HG03342 (cell line): ENCODE data around the gene DNAH9.

Experiments used
- ATAC-seq: cut with Tn5 transposase; IDR thresholded peaks from one replicate; pipeline ENCODE4 v1.9.1; 2021; ENCODE audit warnings: mild to moderate bottlenecking, moderate library complexity; ENCODE audit not compliant: unreplicated experiment

The DNAH9 gene

DNA sequence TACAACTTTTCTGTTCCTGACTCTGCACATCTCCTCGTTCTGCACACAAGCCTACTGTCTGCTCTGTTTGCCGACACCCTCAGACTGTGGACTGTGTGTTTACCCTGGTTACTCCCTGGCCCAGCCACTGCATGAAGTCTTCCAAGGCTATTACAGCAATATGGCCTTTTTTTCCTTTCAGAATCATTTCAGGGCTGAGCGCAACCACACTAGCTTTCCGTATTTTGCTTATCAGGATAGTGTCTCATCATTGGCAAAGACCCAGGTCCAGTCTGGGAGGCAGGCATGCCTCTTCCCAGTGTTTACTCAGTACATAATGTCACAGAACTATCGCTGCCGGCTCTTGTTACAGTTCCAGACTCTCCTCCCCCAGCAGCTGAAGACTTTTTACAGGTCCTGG, 10.1 kb downstream of the DNAH9 start:
- ATAC-seq = no peak

DNA sequence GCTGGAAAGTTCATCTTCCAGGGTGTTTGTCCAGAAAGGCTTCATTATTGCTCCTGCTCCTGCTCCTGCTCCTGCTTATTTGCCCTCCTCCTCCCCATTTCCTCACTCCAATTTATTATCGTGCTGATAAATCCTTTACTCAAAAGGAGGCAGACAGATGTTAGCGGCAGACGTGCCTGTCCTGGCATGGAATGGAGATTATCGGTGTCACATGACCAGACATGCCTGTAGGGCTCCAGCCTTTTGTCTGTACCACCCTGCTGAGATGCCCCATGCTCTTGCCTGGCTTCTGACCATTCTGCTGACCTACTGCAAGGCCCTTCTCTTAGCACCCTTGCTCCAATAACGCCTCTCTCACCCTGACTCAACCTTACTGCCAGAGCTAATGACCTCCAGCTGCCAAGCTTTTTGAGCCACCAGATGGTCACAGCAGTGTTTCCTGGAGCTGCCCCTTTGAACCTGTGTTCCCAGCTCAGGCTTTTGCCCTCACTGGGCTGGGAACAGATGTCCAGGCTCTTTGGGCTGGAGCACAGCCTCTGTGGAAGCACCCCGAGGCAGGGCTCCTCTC, 12.8 kb downstream of the DNAH9 start:
- no peak for ATAC-seq

DNA sequence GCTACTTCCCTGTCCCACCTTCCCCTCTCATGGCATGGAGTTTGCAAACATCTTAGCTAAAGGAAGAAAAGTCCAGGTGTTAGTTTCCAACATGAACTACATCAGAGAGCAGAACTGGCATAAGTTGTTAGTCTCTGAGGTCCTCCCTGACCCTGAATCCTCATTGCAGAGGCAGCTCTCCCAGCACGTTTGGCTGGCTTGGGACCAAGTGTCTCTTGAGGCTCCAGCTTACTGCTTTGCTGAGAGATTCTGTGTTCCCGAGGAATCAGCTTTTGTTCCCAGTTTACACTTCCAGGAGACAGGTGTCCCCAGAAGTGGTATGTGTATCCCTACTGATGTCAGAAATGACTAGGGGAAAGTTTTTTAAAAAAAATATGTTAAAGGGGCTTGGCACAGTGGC, 14.7 kb downstream of the DNAH9 start:
- ATAC-seq = no peak

DNA sequence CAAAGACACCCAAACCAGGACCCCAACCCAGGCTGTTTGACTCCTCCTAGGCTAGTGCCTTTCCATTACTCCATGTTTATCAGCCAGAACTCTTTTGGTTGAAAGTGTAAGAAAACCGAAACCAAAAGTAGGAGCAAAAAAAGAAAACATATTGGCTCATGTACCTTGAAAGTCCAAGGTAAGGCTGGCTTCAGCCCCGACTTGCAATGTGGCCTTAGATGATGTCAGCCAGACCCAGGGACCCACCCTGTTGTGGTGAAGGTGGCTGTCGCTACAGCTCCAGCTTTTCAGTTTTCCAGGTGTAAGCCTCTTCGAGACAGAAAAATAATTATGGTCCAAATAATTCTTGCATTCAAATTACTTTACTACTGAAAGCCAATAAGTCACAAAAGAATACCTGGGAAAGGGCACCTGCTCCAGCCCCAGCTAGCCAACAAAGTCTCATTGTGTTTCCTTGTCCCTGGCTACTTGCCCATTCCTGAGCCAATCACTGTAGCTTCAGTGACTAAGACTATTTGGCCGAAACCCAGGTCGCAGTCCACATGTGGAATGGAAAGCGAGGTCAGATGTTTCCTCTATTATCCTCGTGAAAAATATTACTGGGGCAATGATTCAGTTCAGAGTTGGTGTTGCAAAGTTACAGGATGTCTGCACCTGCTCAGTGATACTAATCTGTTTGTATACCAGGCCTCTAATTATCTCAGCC, 20.7 kb downstream of the DNAH9 start:
- ATAC-seq = no peak

DNA sequence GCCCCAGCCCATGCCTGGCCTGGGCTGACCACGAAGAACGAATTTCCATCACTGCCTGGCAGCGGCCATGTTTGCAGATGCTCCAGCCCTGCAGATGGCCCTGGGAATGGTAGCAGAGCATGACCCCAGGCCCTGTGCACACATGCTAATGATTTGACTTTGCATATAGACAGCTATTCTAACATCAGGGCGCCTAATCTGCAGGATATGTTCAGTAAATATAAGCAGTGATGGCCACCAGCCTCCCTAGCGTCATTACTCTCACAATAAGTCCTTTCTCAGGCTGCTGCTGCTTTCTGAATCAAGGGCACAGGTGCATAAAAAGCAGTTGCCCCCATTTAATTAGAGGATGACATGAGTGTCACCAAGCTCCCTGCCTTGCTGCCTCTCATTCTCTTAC, 24.2 kb downstream of the DNAH9 start:
- ATAC-seq = no peak

DNA sequence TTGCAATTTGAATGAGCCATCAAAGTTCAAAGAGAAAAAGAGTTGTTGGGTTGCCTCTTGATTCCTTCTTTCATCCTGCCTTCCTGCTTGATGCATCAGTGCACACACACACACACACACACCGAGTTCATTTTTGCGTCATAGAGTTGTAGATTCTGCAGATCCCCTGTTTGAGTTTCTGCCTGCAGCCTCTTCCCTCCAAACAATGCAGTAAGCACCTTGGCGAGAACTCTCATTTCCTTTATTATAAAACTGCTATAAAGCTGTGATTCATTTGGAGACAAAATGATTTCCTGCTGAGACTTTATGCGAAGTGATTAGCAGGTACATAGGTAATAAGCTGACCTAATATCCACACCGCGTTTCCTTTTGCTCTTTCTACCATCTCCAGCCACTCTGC, 26.7 kb downstream of the DNAH9 start:
- no peak for ATAC-seq

DNA sequence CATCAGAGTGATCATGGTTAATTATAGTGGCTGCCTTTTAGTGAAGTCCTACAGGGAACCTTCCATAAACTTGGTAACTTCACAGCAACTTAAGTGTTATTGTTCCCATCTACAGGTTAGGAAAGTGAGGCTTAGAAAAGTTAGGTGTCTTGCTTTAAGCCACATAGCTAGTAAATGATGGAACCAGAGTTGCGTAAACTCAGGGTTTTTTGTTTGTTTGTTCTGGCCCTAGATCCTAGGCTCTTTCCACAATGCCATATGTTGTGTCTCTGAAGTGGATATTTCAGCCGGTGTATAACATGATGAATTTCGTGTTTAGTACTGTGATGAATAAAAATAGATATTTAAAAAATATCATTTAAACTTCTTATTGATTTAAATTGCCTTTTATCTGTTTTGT, 27.6 kb downstream of the DNAH9 start:
- no peak for ATAC-seq

DNA sequence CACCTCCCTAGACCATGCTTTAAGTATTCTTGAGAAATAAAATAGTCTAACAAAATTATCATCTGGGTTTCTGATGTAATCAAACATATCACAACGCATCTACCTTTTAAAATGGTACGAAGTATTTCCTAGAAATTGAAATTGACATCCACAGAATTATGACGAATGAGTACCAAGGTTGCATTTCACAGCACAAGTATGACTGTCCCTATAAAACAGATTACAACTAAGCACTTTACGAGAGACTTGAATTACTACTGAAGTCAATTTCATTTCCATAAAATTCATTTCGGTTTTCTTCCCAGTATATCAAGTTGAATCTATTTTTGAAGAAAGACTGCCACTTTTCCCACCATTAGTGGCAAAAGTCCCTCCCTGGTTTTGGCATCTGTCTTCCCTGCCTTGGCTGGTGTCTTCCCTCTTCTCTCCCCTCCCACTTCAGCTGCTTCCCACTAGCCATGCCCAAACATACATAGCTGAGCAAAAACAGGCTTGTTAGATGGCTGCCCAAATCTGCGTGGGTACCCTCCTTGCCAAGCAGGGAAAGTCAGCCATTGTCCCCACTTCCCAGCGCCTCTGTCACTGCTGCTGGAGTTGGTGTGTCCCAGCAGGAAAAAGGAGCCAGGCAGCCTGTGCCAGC, 29.2 kb downstream of the DNAH9 start:
- no peak for ATAC-seq

DNA sequence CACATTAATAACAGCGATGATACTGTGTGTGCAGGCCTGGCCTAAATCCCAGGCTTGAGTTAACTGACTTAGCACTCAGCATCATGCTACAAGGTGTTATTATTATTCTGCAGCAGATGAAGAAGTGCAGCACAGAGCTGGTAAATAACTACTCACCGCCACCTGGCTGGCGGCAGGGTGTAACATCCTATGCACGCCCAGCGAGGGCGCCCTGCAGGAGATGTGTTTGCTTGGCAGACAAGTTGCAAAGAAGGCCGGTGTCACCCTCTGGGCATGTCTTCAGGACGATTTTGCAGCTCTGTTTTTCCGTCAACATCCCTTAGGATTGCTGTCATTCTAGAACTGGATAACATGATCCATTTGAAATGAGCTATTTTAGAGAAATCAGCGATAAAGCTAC, 30.1 kb downstream of the DNAH9 start:
- ATAC-seq = no peak

DNA sequence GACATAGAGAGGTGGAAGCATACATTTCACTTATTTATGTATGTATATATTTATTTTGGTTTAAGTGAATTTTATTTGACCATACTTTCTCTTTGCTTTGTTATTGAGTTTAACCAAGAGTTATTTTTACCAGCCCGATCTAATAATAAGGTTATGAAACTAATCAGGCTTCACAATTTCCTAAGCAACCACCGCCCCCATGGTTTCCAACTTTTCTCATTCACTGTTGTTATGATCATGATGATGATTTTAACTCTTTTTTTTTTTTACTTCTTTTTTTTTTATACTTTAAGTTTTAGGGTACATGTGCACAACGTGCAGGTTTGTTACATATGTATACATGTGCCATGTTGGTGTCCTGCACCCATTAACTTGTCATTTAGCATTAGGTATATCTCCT, 30.6 kb downstream of the DNAH9 start:
- ATAC-seq = no peak

DNA sequence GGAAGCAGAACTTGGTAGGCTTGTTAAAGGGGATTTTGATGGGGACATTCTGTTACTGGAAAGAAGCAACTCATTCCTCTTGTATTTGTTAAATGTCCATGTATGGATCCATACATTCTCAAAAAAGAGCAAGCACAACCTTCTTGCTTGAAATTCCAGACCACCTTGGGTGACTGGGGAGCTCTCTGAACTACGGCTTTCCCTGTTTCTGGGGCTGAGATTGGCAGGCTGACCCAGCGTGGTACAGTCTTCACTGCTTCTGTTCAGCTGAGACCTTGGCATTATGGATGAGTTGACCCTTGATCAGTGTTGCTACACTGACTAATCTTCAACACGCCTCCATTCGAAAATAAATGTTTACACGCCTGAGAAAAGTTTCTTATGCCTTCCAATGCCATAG, 38.5 kb downstream of the DNAH9 start:
- ATAC-seq = no peak

DNA sequence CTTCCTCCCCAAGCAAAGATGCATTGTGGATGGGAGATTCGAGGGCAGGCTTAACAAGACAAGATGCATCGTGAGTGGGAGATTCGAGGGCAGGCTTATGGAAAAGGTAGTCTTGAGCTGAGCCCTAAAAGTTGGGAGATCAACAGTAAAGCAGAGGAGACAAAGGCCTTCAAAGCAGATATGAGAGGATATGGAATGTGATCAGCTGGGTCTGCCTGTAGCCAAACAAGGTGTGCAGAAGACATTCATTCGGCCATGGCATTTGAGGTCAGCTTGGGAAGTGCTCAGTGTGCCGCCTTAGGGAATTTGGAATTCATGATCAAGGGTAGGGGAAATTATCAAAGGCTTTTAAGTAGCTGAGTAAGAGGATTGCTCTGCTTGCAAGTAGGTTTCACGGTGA, 39.5 kb downstream of the DNAH9 start:
- ATAC-seq = no peak

DNA sequence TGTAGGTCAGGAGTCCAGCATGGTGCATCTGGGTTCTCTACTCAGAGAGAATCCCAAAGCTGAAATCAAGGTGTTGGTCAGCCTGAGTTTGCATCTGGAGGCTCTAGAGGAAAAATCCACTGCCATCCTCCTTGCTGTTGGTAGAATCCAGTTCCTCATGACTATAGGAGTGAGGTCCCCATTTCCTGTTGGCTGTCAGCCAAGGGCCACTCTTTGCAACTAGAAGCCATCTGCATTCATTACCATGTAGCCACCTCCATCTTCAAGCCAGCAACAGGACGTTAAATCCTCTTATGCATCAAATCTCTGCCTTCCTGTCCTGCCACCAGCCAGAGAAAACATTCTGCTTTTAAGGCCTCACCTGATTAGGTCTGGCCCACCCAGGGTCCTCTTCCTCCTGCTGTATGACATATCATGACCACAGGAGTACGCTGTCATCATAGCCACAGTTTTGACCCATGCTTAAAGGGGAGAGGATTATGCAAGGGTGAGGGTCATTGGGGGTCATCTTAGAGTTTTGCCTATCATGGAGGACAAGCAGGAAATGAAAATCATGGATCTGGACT, 40.5 kb downstream of the DNAH9 start:
- no peak for ATAC-seq

DNA sequence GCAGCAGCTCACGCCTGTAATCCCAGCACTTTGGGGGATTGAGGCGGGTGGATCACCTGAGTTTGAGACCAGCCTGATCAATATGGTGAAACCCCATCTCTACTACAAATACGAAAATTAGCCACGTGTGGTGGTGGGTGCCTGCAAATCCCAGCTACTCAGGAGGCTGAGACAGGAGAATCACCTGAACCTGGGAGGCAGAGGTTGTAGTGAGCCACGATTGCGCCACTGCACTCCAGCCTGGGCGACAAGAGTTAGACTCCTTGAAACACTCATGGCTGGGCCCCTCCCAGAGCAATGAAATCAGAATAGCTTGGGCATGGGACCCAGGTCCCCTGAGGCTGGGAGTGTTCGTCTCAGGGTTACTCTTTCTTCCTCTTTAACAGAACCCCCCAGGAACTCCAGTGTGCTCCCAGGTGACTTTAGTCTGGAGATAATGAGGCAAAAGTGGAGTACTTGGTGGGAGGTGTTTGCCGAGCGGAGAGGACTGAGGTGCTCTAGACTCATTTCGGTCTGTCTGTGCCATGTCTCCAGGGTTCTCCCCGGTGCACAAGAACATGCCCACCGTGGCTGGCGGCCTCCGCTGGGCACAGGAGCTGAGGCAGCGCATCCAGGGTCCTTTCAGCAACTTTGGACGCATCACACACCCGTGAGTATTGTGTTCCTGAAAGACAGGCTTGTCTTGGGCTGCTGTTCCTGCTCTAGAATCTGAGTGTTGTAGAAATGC, 41.6 kb downstream of the DNAH9 start:
- ATAC-seq = no peak

DNA sequence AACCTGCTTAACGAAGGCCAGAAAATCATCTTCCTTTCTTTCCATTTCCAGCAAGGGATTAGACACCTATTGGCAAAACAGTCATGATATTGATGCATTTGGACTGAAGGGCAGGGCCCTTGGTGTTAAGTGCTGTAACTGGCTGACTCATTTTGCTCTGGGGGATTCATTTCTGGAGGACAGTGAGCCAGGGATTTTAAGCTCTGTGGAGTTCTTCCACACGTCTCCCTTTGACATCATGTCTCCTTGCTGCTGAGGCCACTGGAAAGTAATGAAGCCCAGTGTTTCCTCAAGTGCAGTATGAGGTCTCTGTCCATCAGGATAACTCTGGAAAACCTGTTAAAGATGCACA, 42.2 kb downstream of the DNAH9 start:
- ATAC-seq = no peak

DNA sequence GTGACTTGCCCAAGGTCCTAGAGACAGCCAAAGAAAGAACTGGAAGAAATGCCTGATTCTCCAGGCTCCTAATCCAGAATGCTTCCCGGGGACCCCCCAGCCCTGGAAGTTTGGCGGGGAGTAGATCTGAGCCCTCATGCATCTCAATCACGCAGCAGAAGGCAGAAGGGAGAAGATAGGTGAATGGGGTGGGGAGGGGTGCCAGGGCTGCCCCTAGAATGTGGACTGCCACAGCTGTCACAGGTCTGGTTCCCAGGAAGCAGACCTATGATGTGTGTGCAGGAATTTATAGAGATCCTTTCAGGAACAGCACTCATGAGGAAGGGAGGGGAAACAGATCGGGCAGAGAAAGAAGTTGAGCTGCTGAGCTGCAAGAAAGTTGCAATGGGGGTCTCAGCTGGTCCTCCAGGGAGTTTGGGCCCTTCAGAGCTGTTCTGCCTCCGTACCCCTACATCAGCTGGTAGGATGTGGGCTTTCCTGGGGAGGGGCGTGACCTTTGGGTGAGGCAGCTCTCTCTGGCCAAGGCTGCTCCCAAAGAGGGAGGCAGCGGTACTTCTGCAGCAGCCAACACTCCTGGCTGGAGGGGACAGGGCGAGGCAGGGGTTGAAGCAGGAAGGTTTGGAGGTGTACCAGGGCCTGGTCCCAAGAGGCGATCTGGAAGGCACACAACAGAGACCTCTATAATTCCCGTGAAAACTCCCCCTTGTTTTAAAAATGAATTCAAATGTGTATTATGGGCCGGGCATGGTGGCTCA, 43.4 kb downstream of the DNAH9 start:
- no peak for ATAC-seq

DNA sequence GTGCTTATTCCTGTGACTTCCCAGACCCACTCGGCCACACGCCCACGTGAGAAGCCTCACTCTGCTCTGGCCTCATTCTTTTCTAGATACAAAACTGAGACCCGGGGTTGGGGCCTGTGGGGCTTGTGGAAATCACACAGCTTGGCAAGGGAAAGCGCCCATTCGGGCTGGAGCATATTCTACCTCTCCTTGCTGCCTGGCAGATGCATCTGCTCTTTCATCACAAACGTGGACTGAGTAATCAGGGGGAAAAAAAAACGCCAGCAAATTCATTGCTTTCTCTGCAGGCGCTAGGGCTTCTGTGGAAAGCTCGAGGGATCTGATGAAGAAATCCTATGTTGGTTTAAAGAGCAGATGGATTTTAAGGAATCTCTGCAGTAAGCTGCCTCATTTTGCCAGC, 44.4 kb downstream of the DNAH9 start:
- no peak for ATAC-seq

DNA sequence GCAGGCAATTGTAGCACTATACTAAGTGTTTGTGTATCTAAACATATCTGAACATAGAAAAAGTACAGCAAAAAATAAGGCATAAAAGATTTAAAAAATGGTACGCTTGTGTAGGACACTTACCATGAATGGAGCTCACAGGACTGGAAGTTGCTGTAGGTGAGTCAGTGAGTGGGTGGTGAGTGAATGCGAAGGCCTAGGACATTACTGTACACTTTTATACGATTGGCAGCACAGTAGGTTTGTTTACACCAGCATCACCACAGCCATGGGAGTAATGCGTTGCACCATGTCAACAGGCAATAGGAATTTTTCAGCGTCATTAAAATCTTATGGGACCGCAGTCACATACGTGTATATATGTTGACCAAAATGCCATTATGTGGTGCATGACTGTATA, 45.6 kb downstream of the DNAH9 start:
- no peak for ATAC-seq

DNA sequence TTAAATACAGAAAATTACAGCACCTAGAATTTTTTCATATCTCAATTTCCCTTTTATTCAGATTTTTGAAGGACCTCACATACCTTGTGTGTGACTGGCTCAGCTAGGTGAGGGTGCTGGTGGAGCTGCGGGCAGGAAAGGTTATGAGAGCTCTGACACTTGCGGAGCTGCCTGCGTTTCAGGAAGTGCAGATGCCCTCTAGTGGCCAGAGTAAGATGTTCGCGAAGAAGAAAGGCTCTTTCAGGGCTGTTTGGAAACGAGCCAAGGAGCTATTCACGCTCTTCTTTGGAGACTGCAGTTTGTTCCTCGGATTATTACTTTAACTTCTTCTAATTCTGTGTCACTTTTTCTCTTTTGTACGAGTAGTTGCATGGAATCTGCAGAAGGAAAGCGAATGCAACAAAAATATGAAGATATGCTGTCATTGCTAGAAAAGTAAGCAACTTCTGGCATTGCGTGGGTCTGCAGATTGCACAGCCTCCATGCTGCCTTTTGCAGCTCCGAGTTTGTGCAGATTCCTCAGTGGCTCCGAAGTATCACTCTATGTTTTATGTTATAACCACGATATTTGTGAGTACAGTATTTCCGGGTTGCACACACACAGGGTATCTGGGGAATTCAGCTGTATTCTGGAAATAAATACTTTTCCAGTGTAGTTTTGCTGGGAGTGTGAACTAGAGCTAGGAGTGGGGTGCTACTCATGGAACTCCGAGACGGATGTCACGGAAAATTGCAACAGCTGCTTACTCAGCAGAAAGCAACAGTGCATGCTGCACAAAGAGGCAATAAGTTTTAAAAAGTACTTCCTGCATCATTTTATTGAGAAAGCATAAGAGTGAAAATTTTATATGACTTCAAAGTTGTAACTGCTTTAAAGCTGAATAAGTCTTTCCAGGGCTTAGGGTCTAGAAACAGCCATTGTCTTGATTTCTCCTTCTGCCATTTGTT, 46.3 kb downstream of the DNAH9 start:
- ATAC-seq = no peak

DNA sequence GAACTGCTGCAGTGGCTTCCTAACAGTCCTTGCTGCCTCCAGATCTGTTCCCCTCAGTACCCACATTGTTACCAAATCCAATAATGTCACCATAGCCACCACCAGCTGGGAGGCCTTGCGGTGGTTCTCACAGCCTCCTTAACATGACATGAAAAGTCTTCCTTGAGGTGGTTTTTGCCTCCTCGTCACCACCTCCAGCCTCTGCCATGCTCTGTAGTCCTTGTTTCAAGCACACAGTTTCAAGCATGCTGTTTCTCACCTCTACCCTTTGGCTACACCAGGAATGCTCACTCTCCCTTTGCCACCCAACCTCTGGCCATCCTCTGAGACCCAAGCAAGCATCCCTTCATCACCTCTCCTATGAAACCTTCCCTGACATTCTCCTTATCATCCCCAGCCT, 47.2 kb downstream of the DNAH9 start:
- ATAC-seq = no peak
